Measurements from ENCODE around the gene RAP1A.

- no peak for TF ChIP-seq CTCF (conservative IDR thresholded peaks at IDR 0.05)
- no peak for TF ChIP-seq EZH2 (IDR thresholded peaks at IDR 0.05; ENCODE audit: low read depth)
These were observed 20.1 kb downstream of the RAP1A start for GRCh38 chr1:111639602-111640198.

Data from PC-9 (cell line).